HEK293 (cell line): ENCODE measurements around the gene NDUFS2.

Experiments
- CTCF ChIA-PET: fragments of 350-600 bp; formaldehyde crosslinking; extraction: SDS; loops from one replicate; lab custom pipeline; 2021; ENCODE audit warnings: antibody characterized with exemption; lab: Yijun Ruan, JAX
- POLR2A ChIA-PET: fragments of 300-600 bp; formaldehyde crosslinking; extraction: SDS; loops from one replicate; lab custom pipeline; 2020; ENCODE audit warnings: antibody characterized with exemption, inconsistent platforms; lab: Yijun Ruan, JAX
- H3K27ac ChIP-seq: fragments of 200-500 bp; sonication (Bioruptor generic); 2 replicates; pipeline ENCODE4 v1.5.1; 2014; ENCODE audit warnings: low read depth, low read length, control low read depth, inconsistent platforms; ENCODE audit errors: extremely low read depth
- H3K36me3 ChIP-seq, 2 experiments: fragments of 200-500 bp in 1 of 2; sonication (Bioruptor generic) in 1 of 2; 1 replicate in 1 of 2; 2 replicates in 1 of 2; pipeline ENCODE4 v1.5.1; 2014 to 2017; ENCODE audit warnings: inconsistent platforms in 2 of 2, low read length in 2 of 2; ENCODE audit not compliant: control insufficient read depth in 2 of 2, insufficient read depth in 1 of 2
- H3K4me1 ChIP-seq: fragments of 200-500 bp; sonication (Bioruptor generic); 2 replicates; pipeline ENCODE4 v1.5.1; 2014; ENCODE audit warnings: mild to moderate bottlenecking, low read length, inconsistent platforms; ENCODE audit not compliant: control insufficient read depth, insufficient read depth
- H3K4me3 ChIP-seq: 2 replicates; pipeline ENCODE4 v1.5.1; 2011; ENCODE audit warnings: low read depth, mild to moderate bottlenecking, control low read depth, low read length, moderate library complexity
- H3K9me3 ChIP-seq: fragments of 200-500 bp; sonication (Bioruptor generic); 2 replicates; pipeline ENCODE4 v1.5.1; 2014; ENCODE audit warnings: low read depth, low read length, inconsistent platforms; ENCODE audit not compliant: control insufficient read depth, insufficient read depth
- GLI4 ChIP-seq: fragments of 450-650 bp; formaldehyde crosslinking; IDR thresholded peaks from 2 replicates; pipeline ENCODE4 v1.5.1; 2016; ENCODE audit warnings: missing biosample characterization, missing genetic modification characterization
- HOXD13 ChIP-seq: sonication (generic); formaldehyde crosslinking; IDR thresholded peaks from 2 replicates; pipeline ENCODE4 v1.8.0; 2022; ENCODE audit warnings: missing genetic modification reagents, borderline replicate concordance
- IKZF3 ChIP-seq: fragments of 450-650 bp; IDR thresholded peaks from 2 replicates; pipeline ENCODE4 v1.5.0; 2018; ENCODE audit warnings: missing biosample characterization, mild to moderate bottlenecking, missing genetic modification characterization, moderate library complexity
- KLF8 ChIP-seq: fragments of 450-650 bp; formaldehyde crosslinking; IDR thresholded peaks from 2 replicates; pipeline ENCODE4 v1.5.1; 2016; ENCODE audit warnings: missing biosample characterization, missing genetic modification characterization
- OSR2 ChIP-seq: fragments of 450-650 bp; formaldehyde crosslinking; IDR thresholded peaks from 2 replicates; pipeline ENCODE4 v1.5.1; 2016; ENCODE audit warnings: missing biosample characterization, missing genetic modification characterization
- PRDM10 ChIP-seq: fragments of 450-650 bp; formaldehyde crosslinking; IDR thresholded peaks from 2 replicates; pipeline ENCODE4 v1.5.1; 2016; ENCODE audit warnings: missing biosample characterization, missing genetic modification characterization
- SCRT1 ChIP-seq: fragments of 450-650 bp; formaldehyde crosslinking; IDR thresholded peaks from 2 replicates; pipeline ENCODE4 v1.5.1; 2016; ENCODE audit warnings: missing biosample characterization, missing genetic modification characterization, borderline replicate concordance
- ZBTB17 ChIP-seq: fragments of 450-650 bp; formaldehyde crosslinking; IDR thresholded peaks from 2 replicates; pipeline ENCODE4 v1.5.1; 2016; ENCODE audit warnings: missing biosample characterization, missing genetic modification characterization
- ZBTB26 ChIP-seq: fragments of 450-650 bp; formaldehyde crosslinking; optimal IDR thresholded peaks from 2 replicates; pipeline ENCODE3; 2016; ENCODE audit warnings: missing biosample characterization, mild to moderate bottlenecking, missing genetic modification characterization
- ZFP69B ChIP-seq: fragments of 450-650 bp; formaldehyde crosslinking; IDR thresholded peaks from 2 replicates; pipeline ENCODE4 v1.5.1; 2016; ENCODE audit warnings: missing biosample characterization, missing genetic modification characterization
- ZNF114 ChIP-seq: fragments of 450-650 bp; formaldehyde crosslinking; IDR thresholded peaks from 2 replicates; pipeline ENCODE4 v1.5.0; 2017; ENCODE audit warnings: missing biosample characterization, missing genetic modification characterization
- ZNF248 ChIP-seq: fragments of 450-650 bp; formaldehyde crosslinking; IDR thresholded peaks from 2 replicates; pipeline ENCODE4 v1.5.1; 2017; ENCODE audit warnings: missing biosample characterization, missing genetic modification characterization
- ZNF292 ChIP-seq: fragments of 450-650 bp; formaldehyde crosslinking; IDR thresholded peaks from 2 replicates; pipeline ENCODE4 v1.5.1; 2016; ENCODE audit warnings: low read depth, missing biosample characterization, missing genetic modification characterization, borderline replicate concordance
- ZNF335 ChIP-seq: fragments of 450-650 bp; formaldehyde crosslinking; conservative IDR thresholded peaks from 2 replicates; pipeline ENCODE4 v1.5.1; 2016; ENCODE audit warnings: missing biosample characterization, missing genetic modification characterization
- ZNF341 ChIP-seq: fragments of 450-650 bp; formaldehyde crosslinking; IDR thresholded peaks from 2 replicates; pipeline ENCODE4; 2016; ENCODE audit warnings: low read depth, missing biosample characterization, missing genetic modification characterization
- ZNF362 ChIP-seq: fragments of 450-650 bp; formaldehyde crosslinking; IDR thresholded peaks from 2 replicates; pipeline ENCODE4 v1.5.1; 2016; ENCODE audit warnings: missing biosample characterization, missing genetic modification characterization
- ZNF391 ChIP-seq: fragments of 450-650 bp; formaldehyde crosslinking; IDR thresholded peaks from 2 replicates; pipeline ENCODE4 v1.5.1; 2016; ENCODE audit warnings: low read depth, missing biosample characterization, missing genetic modification characterization, borderline replicate concordance
- ZNF513 ChIP-seq: fragments of 450-650 bp; IDR thresholded peaks from 2 replicates; pipeline ENCODE4 v1.5.1; 2018; ENCODE audit warnings: missing biosample characterization, missing genetic modification characterization
- ZNF549 ChIP-seq: fragments of 450-650 bp; IDR thresholded peaks from 2 replicates; pipeline ENCODE4 v1.5.1; 2018; ENCODE audit warnings: missing biosample characterization, missing genetic modification characterization, mild to moderate bottlenecking, inconsistent platforms, moderate library complexity
- ZNF639 ChIP-seq: fragments of 450-650 bp; formaldehyde crosslinking; IDR thresholded peaks from 2 replicates; pipeline ENCODE4 v1.5.1; 2016; ENCODE audit warnings: missing biosample characterization, missing genetic modification characterization
- ZNF76 ChIP-seq: fragments of 450-650 bp; formaldehyde crosslinking; IDR thresholded peaks from 2 replicates; pipeline ENCODE4; 2016; ENCODE audit warnings: low read depth, missing biosample characterization, missing genetic modification characterization, borderline replicate concordance
- ZSCAN23 ChIP-seq: fragments of 450-650 bp; formaldehyde crosslinking; IDR thresholded peaks from 2 replicates; pipeline ENCODE4 v1.5.1; 2016; ENCODE audit warnings: missing biosample characterization, missing genetic modification characterization

The NDUFS2 gene

GRCh38 chr1:161225534-161226319 lies 23.6 kb downstream of the NDUFS2 start, which contains the start of gene TOMM40L (continued):
- TF ChIP-seq ZNF391 (peak; percentile 24; the same call in 1 of the 2 replicates), SCRT1 (tag by site-specific recombination) (no peak), PRDM10 (tag by site-specific recombination) (peak; percentile 62)

GRCh38 chr1:161226320-161226711 lies 24.1 kb downstream of the NDUFS2 start:
- POLR2A ChIA-PET: interaction anchor here (0.6 to 1.7 kb wide), 14 partner anchors 10 to 163 kb away, joined by 3 to 22 read pairs (median 7); partner anchors contain the start of genes B4GALT3, DEDD, FCER1G and NDUFS2
- TF ChIP-seq ZNF341: peak; percentile 54; the same call in 1 of the 2 replicates
- TF ChIP-seq ZNF549 (tag by site-specific recombination): no peak
- no peak for TF ChIP-seq ZNF292 (tag by site-specific recombination)
- peak; percentile 64 for TF ChIP-seq ZNF335 (tag by site-specific recombination)
- no peak for TF ChIP-seq IKZF3 (tag by site-specific recombination)
- no peak for TF ChIP-seq ZNF513 (tag by site-specific recombination)
- no peak for TF ChIP-seq KLF8 (tag by site-specific recombination)
- TF ChIP-seq ZNF362 (tag by site-specific recombination): no peak
- no peak for TF ChIP-seq ZNF639
- 0 out of 2 replicates have a peak, but pooled peaks have one; percentile 20 for TF ChIP-seq GLI4
- no peak for TF ChIP-seq OSR2 (tag by site-specific recombination)
- TF ChIP-seq ZNF76: peak; percentile 16; the same call in 1 of the 2 replicates
- no peak for TF ChIP-seq ZBTB17
- TF ChIP-seq HOXD13 (CRISPR knock-in tag): no peak
- TF ChIP-seq ZFP69B: peak; percentile 4; the same call in 1 of the 2 replicates
- TF ChIP-seq ZNF248 (tag by site-specific recombination): no peak
- no peak for TF ChIP-seq ZNF114
- TF ChIP-seq ZSCAN23 (tag by site-specific recombination): no peak
- TF ChIP-seq ZBTB26: no peak

More at GRCh38 chr1:161226320-161226711, 24.1 kb downstream of the NDUFS2 start:
- CTCF ChIA-PET: interaction anchor here (0.7 to 9.7 kb wide), 35 partner anchors 9 to 591 kb away, joined by 3 to 146 read pairs (median 7); partner anchors contain the start of genes ADAMTS4, FCER1G, NDUFS2 and NR1I3
- peaks cover 4% of the 10 kb centered on the region; the same call in 1 of the 2 replicates for H3K4me1 ChIP-seq
- H3K9me3 ChIP-seq: no peaks in the 10 kb centered on the region
- peak overlapping the region; percentile 26; the same call in 1 of the 2 replicates for H3K27ac ChIP-seq
- peak overlapping the region; percentile 84 for H3K4me3 ChIP-seq
- peaks cover 0 to 33% of the 10 kb centered on the region in 2 experiments; a peak in 1 of 3 replicates for H3K36me3 ChIP-seq
